Osteoblast (primary cell): ENCODE results near the gene NAMPT. TPM values are rescaled to one million over a fixed set of nuclear protein-coding genes. Genes with fewer than 3 reads are reported as not detected.
A peak's percentile ranks its signal among the peaks of the same experiment; 100 is the strongest.

Experiments used
- DNase-seq: peaks from one replicate; pipeline ENCODE4 v3.0.0; 2011; ENCODE audit warnings: low spot score, mixed read lengths; ENCODE audit not compliant: insufficient read length; ENCODE audit errors: missing footprints
- H2AFZ ChIP-seq: 2 replicates; pipeline ENCODE4 v1.6.0; 2011; ENCODE audit warnings: mild to moderate bottlenecking, low read length
- H3K27ac ChIP-seq: 2 replicates; pipeline ENCODE4 v1.5.1; 2011; ENCODE audit warnings: mild to moderate bottlenecking, low read depth, low read length, moderate library complexity
- H3K27me3 ChIP-seq: 2 replicates; pipeline ENCODE4 v1.6.0; 2012; ENCODE audit warnings: mild to moderate bottlenecking, control low read depth, inconsistent platforms, low read length, moderate library complexity; ENCODE audit not compliant: insufficient read depth
- H3K36me3 ChIP-seq: 2 replicates; pipeline ENCODE4 v1.5.1; 2011; ENCODE audit warnings: mild to moderate bottlenecking, low read length, control low read depth, moderate library complexity; ENCODE audit not compliant: insufficient read depth
- H3K4me1 ChIP-seq: 2 replicates; pipeline ENCODE4 v1.5.1; 2011; ENCODE audit warnings: mild to moderate bottlenecking, low read length, control low read depth, moderate library complexity; ENCODE audit not compliant: insufficient read depth
- H3K4me2 ChIP-seq: 2 replicates; pipeline ENCODE4 v1.6.0; 2011; ENCODE audit warnings: mild to moderate bottlenecking, low read length; ENCODE audit not compliant: insufficient read depth
- H3K4me3 ChIP-seq: fragments of 200-600 bp; sonication (generic); 3 replicates; pipeline ENCODE4 v1.5.1; 2012; ENCODE audit warnings: mild to moderate bottlenecking, low read length, inconsistent platforms; ENCODE audit not compliant: insufficient read depth
- H3K79me2 ChIP-seq: 2 replicates; pipeline ENCODE4 v1.6.0; 2012; ENCODE audit warnings: mild to moderate bottlenecking, low read length, control low read depth, inconsistent platforms; ENCODE audit not compliant: insufficient read depth
- H3K9me3 ChIP-seq: 2 replicates; pipeline ENCODE4 v1.5.1; 2011; ENCODE audit warnings: low read depth, low read length, control low read depth
- H4K20me1 ChIP-seq: 2 replicates; pipeline ENCODE4 v1.6.0; 2012; ENCODE audit warnings: mild to moderate bottlenecking, low read length, control low read depth; ENCODE audit not compliant: insufficient read depth
- CTCF ChIP-seq: IDR thresholded peaks from 2 replicates; pipeline ENCODE4 v1.5.1; 2011; ENCODE audit warnings: mild to moderate bottlenecking, low read depth, low read length, moderate library complexity; ENCODE audit errors: extremely low read depth
- total RNA-seq: library from RNA; depleted of rRNA; stranded (reverse); fragments of >200 nt; gene quantifications from 2 replicates; pipeline ENCODE4 v1.2.3, GENCODE V29; 2012

The NAMPT gene
- total RNA-seq, 1 donor, result 55.0 TPM

- no peak overlapping the region for H3K4me3 ChIP-seq
- no peaks in the 10 kb centered on the region for H3K9me3 ChIP-seq
- no peak for TF ChIP-seq CTCF
- H2AFZ ChIP-seq, result no peak overlapping the region
- no peaks in the 10 kb centered on the region for H3K79me2 ChIP-seq
- no peak overlapping the region for H3K27ac ChIP-seq
- DNase-seq, result peak; percentile 2
- no peak overlapping the region for H3K4me2 ChIP-seq
- no peaks in the 10 kb centered on the region for H3K36me3 ChIP-seq
- no peaks in the 10 kb centered on the region for H4K20me1 ChIP-seq
- no peaks in the 10 kb centered on the region for H3K27me3 ChIP-seq
- H3K4me1 ChIP-seq, result no peaks in the 10 kb centered on the region
Observed at GRCh38 chr7:106318482-106318881, 33.7 kb upstream of the NAMPT start.

GRCh38 chr7:106317971-106318370, 33.2 kb upstream of the NAMPT start:
- Histone ChIP-seq H3K4me1 (peaks cover 3% of the 10 kb centered on the region), H2AFZ (no peak overlapping the region), H3K79me2 (no peaks in the 10 kb centered on the region), H3K27ac (no peak overlapping the region), H3K9me3 (no peaks in the 10 kb centered on the region), H3K36me3 (no peaks in the 10 kb centered on the region), H4K20me1 (no peaks in the 10 kb centered on the region), H3K27me3 (no peaks in the 10 kb centered on the region), H3K4me2 (no peak overlapping the region), H3K4me3 (no peak overlapping the region)
- no peak for TF ChIP-seq CTCF
- DNase-seq, result no peak

GRCh38 chr7:106316947-106317346, 32.2 kb upstream of the NAMPT start:
- H3K9me3 ChIP-seq, result no peaks in the 10 kb centered on the region
- DNase-seq, result no peak
- H3K27me3 ChIP-seq, result no peaks in the 10 kb centered on the region
- no peak for TF ChIP-seq CTCF
- no peaks in the 10 kb centered on the region for H4K20me1 ChIP-seq
- no peak overlapping the region for H3K27ac ChIP-seq
- H3K4me2 ChIP-seq, result no peak overlapping the region
- H3K4me1 ChIP-seq, result peaks cover 3% of the 10 kb centered on the region
- no peak overlapping the region for H3K4me3 ChIP-seq
- no peak overlapping the region for H2AFZ ChIP-seq
- H3K79me2 ChIP-seq, result no peaks in the 10 kb centered on the region
- H3K36me3 ChIP-seq, result no peaks in the 10 kb centered on the region

GRCh38 chr7:106314875-106315274, 30.1 kb upstream of the NAMPT start:
- DNase-seq, result no peak
- H2AFZ ChIP-seq, result no peak overlapping the region
- no peak overlapping the region for H3K27ac ChIP-seq
- no peaks in the 10 kb centered on the region for H3K27me3 ChIP-seq
- no peaks in the 10 kb centered on the region for H4K20me1 ChIP-seq
- peaks cover 3% of the 10 kb centered on the region for H3K4me1 ChIP-seq
- H3K36me3 ChIP-seq, result no peaks in the 10 kb centered on the region
- no peak overlapping the region for H3K4me2 ChIP-seq
- no peak for TF ChIP-seq CTCF
- no peak overlapping the region for H3K4me3 ChIP-seq
- no peaks in the 10 kb centered on the region for H3K79me2 ChIP-seq
- H3K9me3 ChIP-seq, result no peaks in the 10 kb centered on the region
